NCI-H1436 treated with DMSO at 0.1 percent for 48 hours (cell line): ENCODE measurements around the gene FUT9.

Experiments used
- DNase-seq: peaks from one replicate; lab custom pipeline; 2025; lab: John Stamatoyannopoulos, UW

The FUT9 gene

GRCh38 chr6:96015518-96016333, at the start of gene FUT9:
TSS of gene FUT9 (plus strand) at chr6:96015974. CDS start at chr6:96203156, 187,182 bp downstream.
- DNase-seq = no peak

GRCh38 chr6:95967594-95967993, 48.2 kb upstream of the FUT9 start:
- no peak for DNase-seq

- DNase-seq = no peak
Measured at GRCh38 chr6:95973976-95974375, 41.8 kb upstream of the FUT9 start.

- no peak for DNase-seq
Measured at GRCh38 chr6:95978230-95978629, 37.5 kb upstream of the FUT9 start.

- no peak for DNase-seq
Measured at GRCh38 chr6:95991906-95992305, 23.9 kb upstream of the FUT9 start.

GRCh38 chr6:95994151-95994550, 21.6 kb upstream of the FUT9 start:
- no peak for DNase-seq

- DNase-seq = no peak
Measured at GRCh38 chr6:95998133-95998532, 17.6 kb upstream of the FUT9 start.

GRCh38 chr6:96001891-96002575, 13.7 kb upstream of the FUT9 start:
- no peak for DNase-seq

- DNase-seq = no peak
Measured at GRCh38 chr6:96002576-96002910, 13.2 kb upstream of the FUT9 start.

GRCh38 chr6:96002912-96003311, 12.9 kb upstream of the FUT9 start:
- DNase-seq = no peak

- no peak for DNase-seq
Measured at GRCh38 chr6:96007663-96008062, 8.1 kb upstream of the FUT9 start.

GRCh38 chr6:96013531-96013930, 2.2 kb upstream of the FUT9 start:
- DNase-seq = no peak

GRCh38 chr6:96014846-96015517, 792 bp upstream of the FUT9 start:
- no peak for DNase-seq

- no peak for DNase-seq
Measured at GRCh38 chr6:96016334-96017069, 728 bp downstream of the FUT9 start.

- DNase-seq = no peak
Measured at GRCh38 chr6:96017070-96017359, 1.2 kb downstream of the FUT9 start.

- DNase-seq = no peak
Measured at GRCh38 chr6:96022225-96022624, 6.5 kb downstream of the FUT9 start.

GRCh38 chr6:96032661-96033060, 16.9 kb downstream of the FUT9 start:
- DNase-seq = no peak

- no peak for DNase-seq
Measured at GRCh38 chr6:96051555-96051954, 35.8 kb downstream of the FUT9 start.

- DNase-seq = no peak
Measured at GRCh38 chr6:96058082-96058481, 42.3 kb downstream of the FUT9 start.

GRCh38 chr6:96059586-96059985, 43.8 kb downstream of the FUT9 start:
- DNase-seq = no peak

GRCh38 chr6:96060249-96060648, 44.5 kb downstream of the FUT9 start:
- DNase-seq = no peak

- DNase-seq = no peak
Measured at GRCh38 chr6:96065213-96065612, 49.4 kb downstream of the FUT9 start.

- no peak for DNase-seq
Measured at GRCh38 chr6:96066376-96066775, 50.6 kb downstream of the FUT9 start.
